Psoas muscle (tissue), 8 donors: Measurements from ENCODE around the gene C4BPA. TPM values are rescaled to one million over a fixed set of nuclear protein-coding genes. Genes with fewer than 3 reads are reported as not detected.

Source experiments
- ATAC-seq, 4 donors: fragments of 200-7000 bp; cut with Tn5 transposase; one replicate each; pipeline ENCODE4 v1.9.1; 2020; ENCODE audit warnings: moderate library complexity in 3 of 4, mild to moderate bottlenecking in 2 of 4
- DNase-seq, 2 donors: peaks; one replicate each; pipeline ENCODE4 v3.0.0-alpha.2; 2020
- H3K27ac ChIP-seq: fragments of 200-600 bp; one replicate; pipeline ENCODE4 v1.8.0; 2022
- H3K27me3 ChIP-seq, 3 donors: fragments of 200-600 bp in 1 of 3; one replicate each; pipeline versions ENCODE4 v1.6.1 to v1.8.0; 2013 to 2022; ENCODE audit warnings: low read length in 2 of 3, mild to moderate bottlenecking in 2 of 3, moderate library complexity in 1 of 3; ENCODE audit not compliant: insufficient read depth in 3 of 3
- H3K36me3 ChIP-seq, 2 donors: fragments of 200-600 bp in 1 of 2; one replicate each; pipeline versions ENCODE4 v1.6.1 to v1.8.0; 2013 to 2022; ENCODE audit warnings: low read depth in 1 of 2, mild to moderate bottlenecking in 1 of 2, moderate library complexity in 1 of 2; ENCODE audit not compliant: insufficient read depth in 1 of 2
- H3K4me1 ChIP-seq: fragments of 200-600 bp; one replicate; pipeline ENCODE4 v1.8.0; 2022
- H3K4me3 ChIP-seq: fragments of 200-600 bp; one replicate; pipeline ENCODE4 v1.8.0; 2022; ENCODE audit warnings: mild to moderate bottlenecking
- H3K9me3 ChIP-seq: fragments of 200-600 bp; one replicate; pipeline ENCODE4 v1.8.0; 2022
- CTCF ChIP-seq: fragments of 200-600 bp; IDR thresholded peaks from one replicate; pipeline ENCODE4 v1.8.0; 2022; ENCODE audit warnings: antibody characterized with exemption
- WGBS, 3 donors: extraction: QIAGEN DNeasy Blood & Tissue Kit; methylation state at CpG; one replicate each; pipeline versions ENCODE4 v1.1.6 to v1.1.7; 2013; 5-methylcytosine and 5-hydroxymethylcytosine counted together
- intact Hi-C, 2 donors: fragments of 100-400 bp; cut with DNase I; formaldehyde crosslinking; loops; one replicate each; pipeline versions ENCODE4 v1.11.0 to v1.14.2; 2022
- polyA plus RNA-seq, 3 donors: library from polyadenylated mRNA; stranded (reverse); fragments of 200-250 nt; gene quantifications; one replicate each; pipeline ENCODE4 v1.2.3, GENCODE V29; 2013
- total RNA-seq, 4 donors: library from RNA; stranded (reverse); fragmentation: NEBNext Ultra II Directional in 2 of 4; extraction: Animal tissue kit (Norgen Biotek cat#: 25700) in 2 of 4; gene quantifications; one replicate each; pipeline versions ENCODE4 v1.2.1 to v1.2.4, GENCODE V29; 2021 to 2023
- donor health status: healthy with polysubstance abuse.
- donor health status: DM: no; HTN: no; CAD: no; lungs with moderate emphysema.
- donor health status: Bipolar disorder and iron deficiency.
- donor health status: healthy.
- donor health status: DM: yes; HTN: yes; CAD: no.
- donor health status: DM: no; HTN: no; CAD: no.
- donor health status: DM: no; HTN: no; CAD: no.
- donor health status: DM: yes; HTN: yes; CAD: no.

The C4BPA gene
- total and polyA plus RNA-seq, 7 donors, result 0.15 TPM; not detected in 6

GRCh38 chr1:207172885-207173284, 68.9 kb downstream of the C4BPA start:
- WGBS, 3 donors, result 94 to 97% (median 95%) methylated on average over 4 of the region's 4 CpGs
- H3K27ac ChIP-seq, result no peak overlapping the region

GRCh38 chr1:207173396-207173795, 69.4 kb downstream of the C4BPA start:
- WGBS, 3 donors, result 91 to 94% (median 91%) methylated on average over 4 of the region's 4 CpGs
- intact Hi-C loops, result no loop called here

More at GRCh38 chr1:207172885-207173284, 68.9 kb downstream of the C4BPA start:
- intact Hi-C loops, result no loop called here
- ATAC-seq (no peak), DNase-seq (no peak)
- Histone ChIP-seq H3K27me3 (no peaks in the 10 kb centered on the region), H3K36me3 (no peaks in the 10 kb centered on the region), H3K4me1 (no peaks in the 10 kb centered on the region), H3K4me3 (no peak overlapping the region), H3K9me3 (no peaks in the 10 kb centered on the region)
- no peak for TF ChIP-seq CTCF

DNA sequence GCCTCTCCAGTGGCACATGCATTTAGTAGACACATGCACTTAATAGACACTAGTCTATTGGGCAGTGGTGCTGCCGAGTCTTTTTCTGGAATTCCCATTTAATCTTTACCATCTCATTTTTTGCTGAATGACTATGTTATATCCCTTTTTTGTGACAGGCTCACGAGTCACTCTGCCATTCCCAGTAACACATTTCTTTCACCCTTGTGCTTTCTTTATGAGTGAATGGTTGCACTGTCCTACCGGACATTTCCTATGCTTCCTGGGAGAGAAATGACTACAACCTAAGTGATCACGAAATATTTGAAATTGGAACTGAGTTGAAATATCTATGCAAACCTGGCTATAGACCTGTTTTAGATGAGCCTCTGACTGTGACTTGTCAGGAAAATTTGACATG, 70.9 kb downstream of the C4BPA start:
- ATAC-seq (no peak), DNase-seq (no peak)
- H3K36me3 ChIP-seq, result no peaks in the 10 kb centered on the region
- H3K4me3 ChIP-seq, result no peak overlapping the region
- no peaks in the 10 kb centered on the region for H3K4me1 ChIP-seq
- H3K9me3 ChIP-seq, result no peaks in the 10 kb centered on the region
- intact Hi-C loops, result loop anchor here in 1 of 2 donors (5.0 kb wide), 1 partner anchor 232 kb away; no protein-coding TSS in a partner anchor
- no peak for TF ChIP-seq CTCF
- H3K27ac ChIP-seq, result no peak overlapping the region
- H3K27me3 ChIP-seq, result no peaks in the 10 kb centered on the region
- WGBS, 3 donors, result 83 to 90% (median 85%) methylated on average over 4 of the region's 4 CpGs

More at GRCh38 chr1:207173396-207173795, 69.4 kb downstream of the C4BPA start:
- ATAC-seq (no peak), DNase-seq (no peak)
- no peak overlapping the region for H3K27ac ChIP-seq
- no peaks in the 10 kb centered on the region for H3K36me3 ChIP-seq
- no peak overlapping the region for H3K4me3 ChIP-seq
- no peak for TF ChIP-seq CTCF
- H3K27me3 ChIP-seq, result no peaks in the 10 kb centered on the region
- no peaks in the 10 kb centered on the region for H3K4me1 ChIP-seq
- no peaks in the 10 kb centered on the region for H3K9me3 ChIP-seq

DNA sequence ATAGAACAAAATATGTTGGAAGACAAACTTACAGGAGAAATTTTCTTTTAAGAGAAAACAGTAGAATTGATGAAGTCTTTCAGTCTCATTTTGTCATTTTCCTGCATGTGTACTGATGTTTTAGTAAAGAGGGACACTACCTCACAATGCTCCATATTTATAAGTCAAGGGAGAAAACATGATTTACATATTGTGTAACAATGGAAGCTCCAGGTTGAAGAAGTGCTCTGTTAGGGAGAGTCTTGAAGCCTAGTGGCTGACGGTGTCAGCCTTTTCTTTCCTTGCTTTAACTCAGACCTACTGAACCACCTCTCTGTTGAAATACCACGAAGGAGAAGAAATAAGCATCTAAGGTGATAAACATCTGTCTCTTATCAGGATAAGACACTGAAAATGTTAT, 75.0 kb downstream of the C4BPA start:
- Histone ChIP-seq H3K9me3 (no peaks in the 10 kb centered on the region), H3K4me3 (no peak overlapping the region), H3K4me1 (no peaks in the 10 kb centered on the region), H3K36me3 (no peaks in the 10 kb centered on the region), H3K27ac (no peak overlapping the region), H3K27me3 (no peaks in the 10 kb centered on the region)
- 63 to 76% (median 70%) methylated on average over 2 of the region's 2 CpGs for WGBS, 3 donors
- DNase-seq (no peak), ATAC-seq (no peak)
- intact Hi-C loops, result loop anchor here in 1 of 2 donors (5.0 kb wide), 1 partner anchor 228 kb away; no protein-coding TSS in a partner anchor
- no peak for TF ChIP-seq CTCF

- H3K4me1 ChIP-seq, result no peaks in the 10 kb centered on the region
- H3K27me3 ChIP-seq, result no peaks in the 10 kb centered on the region
- ATAC-seq (peak in 1 of 4 donors; percentile 68), DNase-seq (no peak)
- TF ChIP-seq CTCF, result peak; percentile 35
- no peak overlapping the region for H3K4me3 ChIP-seq
- no peaks in the 10 kb centered on the region for H3K36me3 ChIP-seq
- no peaks in the 10 kb centered on the region for H3K9me3 ChIP-seq
- intact Hi-C loops, result loop anchor here in 1 of 2 donors (2.0 kb wide), 1 partner anchor 223 kb away; no protein-coding TSS in a partner anchor
- H3K27ac ChIP-seq, result no peak overlapping the region
Observed at GRCh38 chr1:207181847-207182246, 77.8 kb downstream of the C4BPA start.
